GM12878 (cell line): ENCODE results near the gene PCDHGA1. TPM values are rescaled to one million over a fixed set of nuclear protein-coding genes. Genes with fewer than 3 reads are reported as not detected.

Source experiments
- ASH2L ChIP-seq: fragments of 300-600, 200-600 bp; sonication (generic); IDR thresholded peaks from 2 replicates; pipeline ENCODE4 v1.6.1; 2017; ENCODE audit warnings: low read depth, mild to moderate bottlenecking, borderline replicate concordance
- CHD2 ChIP-seq: IDR thresholded peaks from 2 replicates; pipeline ENCODE4 v1.6.1; 2011; ENCODE audit warnings: low read depth, low read length, improper control_type of control experiment, borderline replicate concordance
- CHD4 ChIP-seq: fragments of 200-600 bp; sonication (generic); IDR thresholded peaks from 2 replicates; pipeline ENCODE4 v1.6.1; 2016; ENCODE audit warnings: mild to moderate bottlenecking
- EED ChIP-seq: sonication (generic); IDR thresholded peaks from 2 replicates; pipeline ENCODE4 v1.6.1; 2016; ENCODE audit warnings: antibody characterized with exemption, low read depth
- EGR1 ChIP-seq, 2 experiments: IDR thresholded peaks; 1 replicate in 1 of 2; 2 replicates in 1 of 2; pipeline ENCODE4 v1.6.1; 2011 to 2012; ENCODE audit warnings: low read depth in 2 of 2, low read length in 2 of 2, borderline replicate concordance in 1 of 2, mild to moderate bottlenecking in 1 of 2, moderate library complexity in 1 of 2
- IKZF1 ChIP-seq: fragments of 450-650 bp; conservative IDR thresholded peaks from 2 replicates; pipeline ENCODE4 v1.6.1; 2017; ENCODE audit warnings: antibody characterized with exemption, mild to moderate bottlenecking
- KDM1A ChIP-seq: fragments of 200-600 bp; sonication (generic); IDR thresholded peaks from 2 replicates; pipeline ENCODE4 v1.6.1; 2016; ENCODE audit warnings: borderline replicate concordance
- MTA3 ChIP-seq: IDR thresholded peaks from 2 replicates; pipeline ENCODE4 v1.6.1; 2012; ENCODE audit warnings: low read length, inconsistent platforms, borderline replicate concordance
- MYC ChIP-seq: IDR thresholded peaks from 2 replicates; pipeline ENCODE4 v1.6.1; 2011; ENCODE audit warnings: mild to moderate bottlenecking, low read length, moderate library complexity, inconsistent platforms; ENCODE audit not compliant: insufficient read depth, insufficient replicate concordance, insufficient read length, severe bottlenecking
- NFYB ChIP-seq: IDR thresholded peaks from 2 replicates; pipeline ENCODE4 v1.6.1; 2011; ENCODE audit warnings: low read depth, mild to moderate bottlenecking, low read length, improper control_type of control experiment, moderate library complexity; ENCODE audit not compliant: insufficient read depth
- RFX5 ChIP-seq: IDR thresholded peaks from 2 replicates; pipeline ENCODE4 v1.6.1; 2011; ENCODE audit warnings: low read depth, low read length, improper control_type of control experiment
- SMARCA5 ChIP-seq: fragments of 450-650 bp; IDR thresholded peaks from 2 replicates; pipeline ENCODE4 v1.6.1; 2017; ENCODE audit warnings: mild to moderate bottlenecking
- SRF ChIP-seq, 2 experiments: IDR thresholded peaks; 2 replicates each; pipeline ENCODE4 v1.6.1; 2011; ENCODE audit warnings: low read depth in 2 of 2, low read length in 2 of 2, mild to moderate bottlenecking in 1 of 2, moderate library complexity in 1 of 2
- TBL1XR1 ChIP-seq: IDR thresholded peaks from 2 replicates; pipeline ENCODE4 v1.6.1; 2012; ENCODE audit warnings: low read depth, low read length, improper control_type of control experiment
- YBX1 ChIP-seq: fragments of 450-650 bp; IDR thresholded peaks from 2 replicates; pipeline ENCODE4 v1.6.1; 2016; ENCODE audit warnings: antibody characterized with exemption
- ZNF217 ChIP-seq: fragments of 450-650 bp; IDR thresholded peaks from 2 replicates; pipeline ENCODE4 v1.6.1; 2017; ENCODE audit warnings: antibody characterized with exemption, mild to moderate bottlenecking
- polyA plus RNA-seq, 11 experiments: library from polyadenylated mRNA; depleted of rRNA in 4 of 11; unstranded in 6 of 11; stranded (reverse) in 5 of 11; fragments of >200 nt; fragmentation: Nextera tagmentation in 4 of 11; fragmentation: Illumina TruSeq in 1 of 11; extraction: Ambion mirVana in 4 of 11; extraction: Trizol in 1 of 11; gene quantifications; 1 replicate in 1 of 11; 2 replicates in 10 of 11; pipeline versions ENCODE4 v1.2.1 to v1.2.3, GENCODE V29; 2011 to 2016; ENCODE audit warnings: inconsistent platforms in 2 of 11, missing spikeins in 2 of 11, low read depth in 1 of 11
- total RNA-seq, 4 experiments: library from RNA; depleted of rRNA in 3 of 4; stranded (reverse); fragments of >200 nt in 3 of 4; fragmentation: Illumina TruSeq in 1 of 4; extraction: Trizol in 1 of 4; gene quantifications; 2 replicates each; pipeline versions ENCODE4 v1.2.1 to v1.2.3, GENCODE V29; 2013 to 2021
- TF ChIP-seq, protein P1 (sequence below): fragments of 450-650 bp; IDR thresholded peaks from 2 replicates; pipeline ENCODE4 v1.6.1; 2017; ENCODE audit warnings: low read depth, mild to moderate bottlenecking, moderate library complexity
- TF ChIP-seq, protein P2 (sequence below), 3 experiments: IDR thresholded peaks in 2 of 3; conservative IDR thresholded peaks in 1 of 3; 2 replicates each; pipeline ENCODE4 v1.5.1; 2011; ENCODE audit warnings: low read depth in 3 of 3, low read length in 3 of 3, mild to moderate bottlenecking in 3 of 3, control low read depth in 2 of 3, moderate library complexity in 2 of 3, inconsistent platforms in 1 of 3, mixed read lengths in 1 of 3; ENCODE audit not compliant: control insufficient read depth in 2 of 3, insufficient read depth in 1 of 3; ENCODE audit errors: extremely low read depth in 1 of 3
- TF ChIP-seq, protein P3 (sequence below): fragments of 450-650 bp; IDR thresholded peaks from 2 replicates; pipeline ENCODE4 v1.6.1; 2017; ENCODE audit warnings: mild to moderate bottlenecking, low read depth, inconsistent platforms; ENCODE audit not compliant: poor library complexity, severe bottlenecking
- TF ChIP-seq, protein P4 (sequence below): fragments of 450-650 bp; conservative IDR thresholded peaks from 2 replicates; pipeline ENCODE4 v1.6.1; 2017; ENCODE audit warnings: mild to moderate bottlenecking, moderate library complexity
- TF ChIP-seq, protein P5 (sequence below): IDR thresholded peaks from 2 replicates; pipeline ENCODE4 v1.6.1; 2012; ENCODE audit warnings: low read depth, low read length, improper control_type of control experiment

PCDHGA1 gene
- total and polyA plus RNA-seq, 10 of the 15 experiments (the other 5 are each of a cell fraction or from before 2014, with no cell fraction given) = 0.02 to 0.51 (median 0.19) TPM; not detected in 3

DNA sequence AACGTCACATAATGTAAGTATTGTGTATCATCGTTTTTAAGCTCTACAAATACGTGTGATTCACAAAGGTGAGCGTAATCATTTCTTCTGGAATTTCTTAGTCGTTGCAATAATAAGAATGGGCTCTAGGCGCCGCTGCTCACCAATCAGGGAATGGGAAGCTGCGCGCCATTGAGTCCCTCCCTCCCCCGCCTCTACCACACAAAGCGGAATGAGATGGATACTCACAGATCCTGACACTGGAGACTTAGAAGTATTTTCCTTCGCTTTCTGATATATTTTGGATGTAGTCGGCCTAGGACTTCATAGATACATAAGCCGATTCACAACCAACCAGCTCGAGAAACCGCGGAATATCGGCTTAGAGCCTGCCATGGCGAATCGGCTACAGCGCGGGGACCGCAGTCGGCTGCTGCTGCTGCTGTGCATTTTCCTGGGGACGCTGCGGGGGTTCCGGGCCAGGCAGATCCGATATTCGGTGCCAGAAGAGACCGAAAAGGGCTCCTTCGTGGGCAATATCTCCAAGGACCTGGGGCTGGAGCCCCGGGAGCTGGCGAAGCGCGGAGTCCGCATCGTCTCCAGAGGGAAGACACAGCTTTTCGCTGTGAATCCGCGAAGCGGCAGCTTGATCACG, 90.7 kb downstream of the PCDHGA1 start, which contains the start of gene PCDHGA11 (continued):
- TF ChIP-seq, protein P1, sequence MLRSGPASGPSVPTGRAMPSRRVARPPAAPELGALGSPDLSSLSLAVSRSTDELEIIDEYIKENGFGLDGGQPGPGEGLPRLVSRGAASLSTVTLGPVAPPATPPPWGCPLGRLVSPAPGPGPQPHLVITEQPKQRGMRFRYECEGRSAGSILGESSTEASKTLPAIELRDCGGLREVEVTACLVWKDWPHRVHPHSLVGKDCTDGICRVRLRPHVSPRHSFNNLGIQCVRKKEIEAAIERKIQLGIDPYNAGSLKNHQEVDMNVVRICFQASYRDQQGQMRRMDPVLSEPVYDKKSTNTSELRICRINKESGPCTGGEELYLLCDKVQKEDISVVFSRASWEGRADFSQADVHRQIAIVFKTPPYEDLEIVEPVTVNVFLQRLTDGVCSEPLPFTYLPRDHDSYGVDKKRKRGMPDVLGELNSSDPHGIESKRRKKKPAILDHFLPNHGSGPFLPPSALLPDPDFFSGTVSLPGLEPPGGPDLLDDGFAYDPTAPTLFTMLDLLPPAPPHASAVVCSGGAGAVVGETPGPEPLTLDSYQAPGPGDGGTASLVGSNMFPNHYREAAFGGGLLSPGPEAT = peak; percentile 49; the same call in 1 of the 2 replicates
- 0 out of 2 replicates have a peak, but pooled peaks have one; percentile 56 for TF ChIP-seq SMARCA5
- TF ChIP-seq ASH2L = 0 out of 2 replicates have a peak, but pooled peaks have one; percentile 33
- TF ChIP-seq, protein P2, sequence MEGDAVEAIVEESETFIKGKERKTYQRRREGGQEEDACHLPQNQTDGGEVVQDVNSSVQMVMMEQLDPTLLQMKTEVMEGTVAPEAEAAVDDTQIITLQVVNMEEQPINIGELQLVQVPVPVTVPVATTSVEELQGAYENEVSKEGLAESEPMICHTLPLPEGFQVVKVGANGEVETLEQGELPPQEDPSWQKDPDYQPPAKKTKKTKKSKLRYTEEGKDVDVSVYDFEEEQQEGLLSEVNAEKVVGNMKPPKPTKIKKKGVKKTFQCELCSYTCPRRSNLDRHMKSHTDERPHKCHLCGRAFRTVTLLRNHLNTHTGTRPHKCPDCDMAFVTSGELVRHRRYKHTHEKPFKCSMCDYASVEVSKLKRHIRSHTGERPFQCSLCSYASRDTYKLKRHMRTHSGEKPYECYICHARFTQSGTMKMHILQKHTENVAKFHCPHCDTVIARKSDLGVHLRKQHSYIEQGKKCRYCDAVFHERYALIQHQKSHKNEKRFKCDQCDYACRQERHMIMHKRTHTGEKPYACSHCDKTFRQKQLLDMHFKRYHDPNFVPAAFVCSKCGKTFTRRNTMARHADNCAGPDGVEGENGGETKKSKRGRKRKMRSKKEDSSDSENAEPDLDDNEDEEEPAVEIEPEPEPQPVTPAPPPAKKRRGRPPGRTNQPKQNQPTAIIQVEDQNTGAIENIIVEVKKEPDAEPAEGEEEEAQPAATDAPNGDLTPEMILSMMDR (IDR thresholded peaks at IDR 0.05 in 2 of 3, conservative IDR thresholded peaks at IDR 0.05 in 1 of 3; ENCODE audit: control insufficient read depth in 2 of 3, extremely low read depth in 1 of 3, insufficient read depth in 1 of 3, low read depth in 3 of 3, low read length in 3 of 3) = peak; percentile 83 to 89 (median 89)
- no peak for TF ChIP-seq TBL1XR1
- TF ChIP-seq, protein P3, sequence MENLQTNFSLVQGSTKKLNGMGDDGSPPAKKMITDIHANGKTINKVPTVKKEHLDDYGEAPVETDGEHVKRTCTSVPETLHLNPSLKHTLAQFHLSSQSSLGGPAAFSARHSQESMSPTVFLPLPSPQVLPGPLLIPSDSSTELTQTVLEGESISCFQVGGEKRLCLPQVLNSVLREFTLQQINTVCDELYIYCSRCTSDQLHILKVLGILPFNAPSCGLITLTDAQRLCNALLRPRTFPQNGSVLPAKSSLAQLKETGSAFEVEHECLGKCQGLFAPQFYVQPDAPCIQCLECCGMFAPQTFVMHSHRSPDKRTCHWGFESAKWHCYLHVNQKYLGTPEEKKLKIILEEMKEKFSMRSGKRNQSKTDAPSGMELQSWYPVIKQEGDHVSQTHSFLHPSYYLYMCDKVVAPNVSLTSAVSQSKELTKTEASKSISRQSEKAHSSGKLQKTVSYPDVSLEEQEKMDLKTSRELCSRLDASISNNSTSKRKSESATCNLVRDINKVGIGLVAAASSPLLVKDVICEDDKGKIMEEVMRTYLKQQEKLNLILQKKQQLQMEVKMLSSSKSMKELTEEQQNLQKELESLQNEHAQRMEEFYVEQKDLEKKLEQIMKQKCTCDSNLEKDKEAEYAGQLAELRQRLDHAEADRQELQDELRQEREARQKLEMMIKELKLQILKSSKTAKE = no peak
- TF ChIP-seq ZNF217 = no peak
- TF ChIP-seq MYC = no peak
- no peak for TF ChIP-seq KDM1A
- no peak for TF ChIP-seq NFYB
- no peak for TF ChIP-seq CHD4
- TF ChIP-seq EED = peak; percentile 52
- peak; percentile 38 for TF ChIP-seq IKZF1
- TF ChIP-seq, protein P4, sequence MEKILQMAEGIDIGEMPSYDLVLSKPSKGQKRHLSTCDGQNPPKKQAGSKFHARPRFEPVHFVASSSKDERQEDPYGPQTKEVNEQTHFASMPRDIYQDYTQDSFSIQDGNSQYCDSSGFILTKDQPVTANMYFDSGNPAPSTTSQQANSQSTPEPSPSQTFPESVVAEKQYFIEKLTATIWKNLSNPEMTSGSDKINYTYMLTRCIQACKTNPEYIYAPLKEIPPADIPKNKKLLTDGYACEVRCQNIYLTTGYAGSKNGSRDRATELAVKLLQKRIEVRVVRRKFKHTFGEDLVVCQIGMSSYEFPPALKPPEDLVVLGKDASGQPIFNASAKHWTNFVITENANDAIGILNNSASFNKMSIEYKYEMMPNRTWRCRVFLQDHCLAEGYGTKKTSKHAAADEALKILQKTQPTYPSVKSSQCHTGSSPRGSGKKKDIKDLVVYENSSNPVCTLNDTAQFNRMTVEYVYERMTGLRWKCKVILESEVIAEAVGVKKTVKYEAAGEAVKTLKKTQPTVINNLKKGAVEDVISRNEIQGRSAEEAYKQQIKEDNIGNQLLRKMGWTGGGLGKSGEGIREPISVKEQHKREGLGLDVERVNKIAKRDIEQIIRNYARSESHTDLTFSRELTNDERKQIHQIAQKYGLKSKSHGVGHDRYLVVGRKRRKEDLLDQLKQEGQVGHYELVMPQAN = no peak
- TF ChIP-seq, protein P5, sequence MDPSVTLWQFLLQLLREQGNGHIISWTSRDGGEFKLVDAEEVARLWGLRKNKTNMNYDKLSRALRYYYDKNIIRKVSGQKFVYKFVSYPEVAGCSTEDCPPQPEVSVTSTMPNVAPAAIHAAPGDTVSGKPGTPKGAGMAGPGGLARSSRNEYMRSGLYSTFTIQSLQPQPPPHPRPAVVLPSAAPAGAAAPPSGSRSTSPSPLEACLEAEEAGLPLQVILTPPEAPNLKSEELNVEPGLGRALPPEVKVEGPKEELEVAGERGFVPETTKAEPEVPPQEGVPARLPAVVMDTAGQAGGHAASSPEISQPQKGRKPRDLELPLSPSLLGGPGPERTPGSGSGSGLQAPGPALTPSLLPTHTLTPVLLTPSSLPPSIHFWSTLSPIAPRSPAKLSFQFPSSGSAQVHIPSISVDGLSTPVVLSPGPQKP = no peak
- no peak for TF ChIP-seq CHD2
- TF ChIP-seq EGR1 (IDR thresholded peaks at IDR 0.05; ENCODE audit: borderline replicate concordance in 1 of 2, low read depth in 2 of 2, low read length in 2 of 2) = peak in 1 of 2 experiments; percentile 61; a peak in 1 of 3 replicates
- TF ChIP-seq SRF (IDR thresholded peaks at IDR 0.05; ENCODE audit: low read depth in 2 of 2, low read length in 2 of 2) = no peak
- no peak for TF ChIP-seq YBX1
- no peak for TF ChIP-seq RFX5
- TF ChIP-seq MTA3 = no peak
